GM23338 (cell line): ENCODE measurements around the gene FTL. TPM values are rescaled to one million over a fixed set of nuclear protein-coding genes. Genes with fewer than 3 reads are reported as not detected.

Experiments
- ATAC-seq: fragments of 200-7000 bp; cut with Tn5 transposase; 3 replicates; pipeline ENCODE4 v1.9.1; 2020
- DNase-seq: peaks from one replicate; pipeline ENCODE4 v3.0.0-alpha.2; 2015; ENCODE audit warnings: low spot score
- H2AFZ ChIP-seq: fragments of 200-600 bp; sonication (generic); 2 replicates; pipeline ENCODE4 v1.8.0; 2016; ENCODE audit warnings: antibody characterized with exemption, mild to moderate bottlenecking, moderate library complexity
- H3F3A ChIP-seq: fragments of 200-600 bp; sonication (generic); replicated peaks from 2 replicates; pipeline ENCODE4 v1.8.0; 2017; ENCODE audit warnings: antibody characterized with exemption, mixed run types, low read depth
- H3K27ac ChIP-seq: fragments of 200-600 bp; sonication (generic); 2 replicates; pipeline ENCODE4 v1.6.1; 2016; ENCODE audit warnings: low read depth
- H3K27me3 ChIP-seq: fragments of 200-600 bp; sonication (generic); 2 replicates; pipeline ENCODE4 v1.8.0; 2016; ENCODE audit warnings: mild to moderate bottlenecking, mixed run types, moderate library complexity; ENCODE audit not compliant: insufficient read depth
- H3K36me3 ChIP-seq: fragments of 200-600 bp; sonication (generic); 2 replicates; pipeline ENCODE4 v1.8.0; 2016; ENCODE audit warnings: mild to moderate bottlenecking; ENCODE audit not compliant: insufficient read depth
- H3K4me1 ChIP-seq: fragments of 200-600 bp; sonication (generic); 2 replicates; pipeline ENCODE4 v1.8.0; 2016; ENCODE audit warnings: mild to moderate bottlenecking, moderate library complexity; ENCODE audit not compliant: insufficient read depth
- H3K4me2 ChIP-seq: fragments of 200-600 bp; sonication (generic); 2 replicates; pipeline ENCODE4 v1.7.1; 2017; ENCODE audit warnings: mixed run types
- H3K4me3 ChIP-seq: fragments of 200-600 bp; sonication (generic); 2 replicates; pipeline ENCODE4 v1.6.1; 2016; ENCODE audit warnings: mixed run types
- H3K79me2 ChIP-seq: fragments of 200-600 bp; sonication (generic); replicated peaks from 2 replicates; pipeline ENCODE4 v1.8.0; 2017; ENCODE audit warnings: mild to moderate bottlenecking; ENCODE audit not compliant: insufficient read depth
- H3K9me2 ChIP-seq: fragments of 200-600 bp; sonication (generic); 2 replicates; pipeline ENCODE4 v1.8.0; 2017; ENCODE audit not compliant: insufficient read depth
- H4K20me1 ChIP-seq: fragments of 200-600 bp; sonication (generic); replicated peaks from 2 replicates; pipeline ENCODE4 v1.8.0; 2017; ENCODE audit warnings: mild to moderate bottlenecking; ENCODE audit not compliant: insufficient read depth
- H3K27ac Mint-ChIP-seq: 2 replicates; pipeline ENCODE4 v1.8.0; 2020; ENCODE audit warnings: inconsistent platforms, mild to moderate bottlenecking, moderate library complexity, mixed read lengths
- H3K27me3 Mint-ChIP-seq: 3 replicates; pipeline ENCODE4 v1.8.0; 2022; ENCODE audit warnings: low read depth, mild to moderate bottlenecking, moderate library complexity, mixed read lengths, inconsistent platforms; ENCODE audit not compliant: insufficient read depth, poor library complexity
- H3K36me3 Mint-ChIP-seq: 3 replicates; pipeline ENCODE4 v1.8.0; 2021; ENCODE audit warnings: low read depth, mild to moderate bottlenecking, inconsistent platforms, moderate library complexity, mixed read lengths
- H3K4me1 Mint-ChIP-seq: 3 replicates; pipeline ENCODE4 v1.8.0; 2020; ENCODE audit warnings: mild to moderate bottlenecking, inconsistent platforms, mixed read lengths
- H3K4me3 Mint-ChIP-seq: 3 replicates; pipeline ENCODE4 v1.8.0; 2021; ENCODE audit warnings: moderate library complexity, mild to moderate bottlenecking, inconsistent platforms, mixed read lengths
- H3K9me3 Mint-ChIP-seq: 3 replicates; pipeline ENCODE4 v1.8.0; 2020; ENCODE audit warnings: moderate library complexity, mild to moderate bottlenecking, inconsistent platforms, mixed read lengths
- CREB1 ChIP-seq: fragments of 250-450 bp; sonication (Bioruptor Pico); IDR thresholded peaks from 2 replicates; pipeline ENCODE4 v1.5.0; 2020; ENCODE audit warnings: low read depth, mild to moderate bottlenecking, moderate library complexity
- ETS1 ChIP-seq: IDR thresholded peaks from 2 replicates; pipeline ENCODE4 v1.6.1; 2016; ENCODE audit warnings: antibody characterized with exemption
- EZH2 ChIP-seq: fragments of 200-600 bp; sonication (generic); IDR thresholded peaks from one replicate; pipeline ENCODE4 v1.8.0; 2017; ENCODE audit warnings: antibody characterized with exemption, mild to moderate bottlenecking, low read depth; ENCODE audit not compliant: unreplicated experiment
- EZH2phosphoT487 ChIP-seq: fragments of 200-600 bp; sonication (generic); IDR thresholded peaks from one replicate; pipeline ENCODE4 v1.8.1; 2018; ENCODE audit warnings: antibody characterized with exemption; ENCODE audit not compliant: unreplicated experiment
- JUNB ChIP-seq: IDR thresholded peaks from one replicate; pipeline ENCODE4 v1.6.1; 2016; ENCODE audit warnings: antibody characterized with exemption; ENCODE audit not compliant: unreplicated experiment
- NANOG ChIP-seq: IDR thresholded peaks from 2 replicates; pipeline ENCODE4 v1.6.1; 2016; ENCODE audit warnings: antibody characterized with exemption, borderline replicate concordance
- POLR2AphosphoS5 ChIP-seq: IDR thresholded peaks from 2 replicates; pipeline ENCODE4 v1.6.1; 2016; ENCODE audit warnings: antibody characterized with exemption, low read depth
- REST ChIP-seq: IDR thresholded peaks from one replicate; pipeline ENCODE4 v1.6.1; 2018; ENCODE audit warnings: antibody characterized with exemption; ENCODE audit not compliant: unreplicated experiment
- STAT1 ChIP-seq: IDR thresholded peaks from one replicate; pipeline ENCODE4 v1.6.1; 2016; ENCODE audit warnings: antibody characterized with exemption; ENCODE audit not compliant: unreplicated experiment
- ZNF114 ChIP-seq: fragments of 250-450 bp; sonication (Bioruptor Pico); IDR thresholded peaks from 2 replicates; pipeline ENCODE4 v1.5.0; 2020; ENCODE audit warnings: mild to moderate bottlenecking, moderate library complexity
- ZNF331 ChIP-seq: fragments of 250-450 bp; sonication (Bioruptor Pico); IDR thresholded peaks from 2 replicates; pipeline ENCODE4 v1.5.0; 2020; ENCODE audit warnings: low read depth, mild to moderate bottlenecking, moderate library complexity
- polyA plus RNA-seq: library from polyadenylated mRNA; unstranded; fragments of >200 nt; fragmentation: Nextera tagmentation; extraction: Ambion mirVana; gene quantifications from 2 replicates; pipeline ENCODE4 v1.2.1, GENCODE V29; 2016
- total RNA-seq: library from RNA; depleted of rRNA; stranded (reverse); fragments of >200 nt; shearing (Covaris generic); gene quantifications from 2 replicates; pipeline ENCODE4 v1.2.3, GENCODE V29; 2014
- TF ChIP-seq, protein P1 (sequence below), 2 experiments: fragments of 200-600 bp in 1 of 2; sonication (generic) in 1 of 2; conservative IDR thresholded peaks; 2 replicates each; pipeline versions ENCODE4 v1.5.1 to v1.6.1; 2016 to 2017; ENCODE audit warnings: antibody characterized with exemption in 2 of 2, low read depth in 2 of 2, mild to moderate bottlenecking in 2 of 2, moderate library complexity in 1 of 2
- TF ChIP-seq, protein P2 (sequence below): fragments of 250-450 bp; sonication (Bioruptor Pico); IDR thresholded peaks from 2 replicates; pipeline ENCODE4 v1.5.0; 2020; ENCODE audit warnings: mild to moderate bottlenecking, moderate library complexity

FTL gene
- total and polyA plus RNA-seq, 2 experiments from 2014 or later, result 2,064 to 5,436 TPM

DNA sequence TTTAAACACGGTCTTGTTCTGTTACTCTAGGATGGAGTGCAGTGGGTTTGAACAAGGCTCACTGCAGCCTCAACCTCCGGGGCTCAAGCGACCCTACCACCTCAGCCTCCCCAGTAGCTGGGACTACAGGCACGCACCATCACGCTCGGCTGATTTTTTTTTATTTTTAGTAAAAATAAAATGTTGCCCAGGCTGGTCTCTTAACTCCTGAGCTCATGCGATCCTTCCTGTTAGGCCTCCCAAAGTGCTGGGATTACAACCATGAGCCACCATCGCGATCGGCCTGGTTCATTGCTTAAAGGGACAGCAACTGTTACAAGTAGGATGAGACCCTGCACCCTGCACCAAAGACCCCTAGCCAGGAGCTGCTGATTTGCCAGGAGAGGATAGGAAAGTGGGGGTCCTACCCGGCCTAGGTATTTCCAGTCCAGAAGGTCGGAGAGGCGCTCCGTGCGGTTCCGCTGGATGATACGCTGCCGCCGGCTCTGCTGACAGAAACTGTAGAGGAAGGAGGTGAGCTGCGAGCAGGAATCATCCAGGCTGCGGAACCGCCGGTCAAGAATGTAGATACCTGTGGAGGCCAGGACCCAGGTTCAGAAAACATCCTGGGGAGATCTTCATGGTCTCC is 5.1 kb downstream of the FTL start:
- Histone ChIP-seq H3K4me1 (peaks cover 4% of the 10 kb centered on the region; the same call in 1 of the 2 replicates), H3K27ac (peak overlapping the region; percentile 66; the same call in 1 of the 2 replicates), H3K4me3 (no peak overlapping the region), H3F3A (peaks cover 37% of the 10 kb centered on the region), H2AFZ (no peak overlapping the region), H3K27me3 (no peaks in the 10 kb centered on the region), H4K20me1 (peaks cover 11% of the 10 kb centered on the region), H3K36me3 (peaks cover 13% of the 10 kb centered on the region), H3K4me2 (peak overlapping the region; percentile 48; the same call in 1 of the 2 replicates), H3K9me2 (no peaks in the 10 kb centered on the region), H3K79me2 (peaks cover 15% of the 10 kb centered on the region)
- peaks cover 34% of the 10 kb centered on the region for H3K27me3 Mint-ChIP-seq
- DNase-seq, result no peak
- TF ChIP-seq CREB1 (CRISPR knock-in tag), result no peak
- TF ChIP-seq ZNF331, result no peak
- TF ChIP-seq STAT1, result no peak
- TF ChIP-seq JUNB, result no peak
- no peak for TF ChIP-seq ZNF114 (CRISPR knock-in tag)
- no peak for TF ChIP-seq POLR2AphosphoS5
- no peak for TF ChIP-seq NANOG
- no peak for TF ChIP-seq EZH2
- TF ChIP-seq REST, result no peak
- TF ChIP-seq, protein P1, sequence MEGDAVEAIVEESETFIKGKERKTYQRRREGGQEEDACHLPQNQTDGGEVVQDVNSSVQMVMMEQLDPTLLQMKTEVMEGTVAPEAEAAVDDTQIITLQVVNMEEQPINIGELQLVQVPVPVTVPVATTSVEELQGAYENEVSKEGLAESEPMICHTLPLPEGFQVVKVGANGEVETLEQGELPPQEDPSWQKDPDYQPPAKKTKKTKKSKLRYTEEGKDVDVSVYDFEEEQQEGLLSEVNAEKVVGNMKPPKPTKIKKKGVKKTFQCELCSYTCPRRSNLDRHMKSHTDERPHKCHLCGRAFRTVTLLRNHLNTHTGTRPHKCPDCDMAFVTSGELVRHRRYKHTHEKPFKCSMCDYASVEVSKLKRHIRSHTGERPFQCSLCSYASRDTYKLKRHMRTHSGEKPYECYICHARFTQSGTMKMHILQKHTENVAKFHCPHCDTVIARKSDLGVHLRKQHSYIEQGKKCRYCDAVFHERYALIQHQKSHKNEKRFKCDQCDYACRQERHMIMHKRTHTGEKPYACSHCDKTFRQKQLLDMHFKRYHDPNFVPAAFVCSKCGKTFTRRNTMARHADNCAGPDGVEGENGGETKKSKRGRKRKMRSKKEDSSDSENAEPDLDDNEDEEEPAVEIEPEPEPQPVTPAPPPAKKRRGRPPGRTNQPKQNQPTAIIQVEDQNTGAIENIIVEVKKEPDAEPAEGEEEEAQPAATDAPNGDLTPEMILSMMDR (conservative IDR thresholded peaks at IDR 0.05; ENCODE audit: low read depth in 2 of 2), result no peak
- TF ChIP-seq, protein P2, sequence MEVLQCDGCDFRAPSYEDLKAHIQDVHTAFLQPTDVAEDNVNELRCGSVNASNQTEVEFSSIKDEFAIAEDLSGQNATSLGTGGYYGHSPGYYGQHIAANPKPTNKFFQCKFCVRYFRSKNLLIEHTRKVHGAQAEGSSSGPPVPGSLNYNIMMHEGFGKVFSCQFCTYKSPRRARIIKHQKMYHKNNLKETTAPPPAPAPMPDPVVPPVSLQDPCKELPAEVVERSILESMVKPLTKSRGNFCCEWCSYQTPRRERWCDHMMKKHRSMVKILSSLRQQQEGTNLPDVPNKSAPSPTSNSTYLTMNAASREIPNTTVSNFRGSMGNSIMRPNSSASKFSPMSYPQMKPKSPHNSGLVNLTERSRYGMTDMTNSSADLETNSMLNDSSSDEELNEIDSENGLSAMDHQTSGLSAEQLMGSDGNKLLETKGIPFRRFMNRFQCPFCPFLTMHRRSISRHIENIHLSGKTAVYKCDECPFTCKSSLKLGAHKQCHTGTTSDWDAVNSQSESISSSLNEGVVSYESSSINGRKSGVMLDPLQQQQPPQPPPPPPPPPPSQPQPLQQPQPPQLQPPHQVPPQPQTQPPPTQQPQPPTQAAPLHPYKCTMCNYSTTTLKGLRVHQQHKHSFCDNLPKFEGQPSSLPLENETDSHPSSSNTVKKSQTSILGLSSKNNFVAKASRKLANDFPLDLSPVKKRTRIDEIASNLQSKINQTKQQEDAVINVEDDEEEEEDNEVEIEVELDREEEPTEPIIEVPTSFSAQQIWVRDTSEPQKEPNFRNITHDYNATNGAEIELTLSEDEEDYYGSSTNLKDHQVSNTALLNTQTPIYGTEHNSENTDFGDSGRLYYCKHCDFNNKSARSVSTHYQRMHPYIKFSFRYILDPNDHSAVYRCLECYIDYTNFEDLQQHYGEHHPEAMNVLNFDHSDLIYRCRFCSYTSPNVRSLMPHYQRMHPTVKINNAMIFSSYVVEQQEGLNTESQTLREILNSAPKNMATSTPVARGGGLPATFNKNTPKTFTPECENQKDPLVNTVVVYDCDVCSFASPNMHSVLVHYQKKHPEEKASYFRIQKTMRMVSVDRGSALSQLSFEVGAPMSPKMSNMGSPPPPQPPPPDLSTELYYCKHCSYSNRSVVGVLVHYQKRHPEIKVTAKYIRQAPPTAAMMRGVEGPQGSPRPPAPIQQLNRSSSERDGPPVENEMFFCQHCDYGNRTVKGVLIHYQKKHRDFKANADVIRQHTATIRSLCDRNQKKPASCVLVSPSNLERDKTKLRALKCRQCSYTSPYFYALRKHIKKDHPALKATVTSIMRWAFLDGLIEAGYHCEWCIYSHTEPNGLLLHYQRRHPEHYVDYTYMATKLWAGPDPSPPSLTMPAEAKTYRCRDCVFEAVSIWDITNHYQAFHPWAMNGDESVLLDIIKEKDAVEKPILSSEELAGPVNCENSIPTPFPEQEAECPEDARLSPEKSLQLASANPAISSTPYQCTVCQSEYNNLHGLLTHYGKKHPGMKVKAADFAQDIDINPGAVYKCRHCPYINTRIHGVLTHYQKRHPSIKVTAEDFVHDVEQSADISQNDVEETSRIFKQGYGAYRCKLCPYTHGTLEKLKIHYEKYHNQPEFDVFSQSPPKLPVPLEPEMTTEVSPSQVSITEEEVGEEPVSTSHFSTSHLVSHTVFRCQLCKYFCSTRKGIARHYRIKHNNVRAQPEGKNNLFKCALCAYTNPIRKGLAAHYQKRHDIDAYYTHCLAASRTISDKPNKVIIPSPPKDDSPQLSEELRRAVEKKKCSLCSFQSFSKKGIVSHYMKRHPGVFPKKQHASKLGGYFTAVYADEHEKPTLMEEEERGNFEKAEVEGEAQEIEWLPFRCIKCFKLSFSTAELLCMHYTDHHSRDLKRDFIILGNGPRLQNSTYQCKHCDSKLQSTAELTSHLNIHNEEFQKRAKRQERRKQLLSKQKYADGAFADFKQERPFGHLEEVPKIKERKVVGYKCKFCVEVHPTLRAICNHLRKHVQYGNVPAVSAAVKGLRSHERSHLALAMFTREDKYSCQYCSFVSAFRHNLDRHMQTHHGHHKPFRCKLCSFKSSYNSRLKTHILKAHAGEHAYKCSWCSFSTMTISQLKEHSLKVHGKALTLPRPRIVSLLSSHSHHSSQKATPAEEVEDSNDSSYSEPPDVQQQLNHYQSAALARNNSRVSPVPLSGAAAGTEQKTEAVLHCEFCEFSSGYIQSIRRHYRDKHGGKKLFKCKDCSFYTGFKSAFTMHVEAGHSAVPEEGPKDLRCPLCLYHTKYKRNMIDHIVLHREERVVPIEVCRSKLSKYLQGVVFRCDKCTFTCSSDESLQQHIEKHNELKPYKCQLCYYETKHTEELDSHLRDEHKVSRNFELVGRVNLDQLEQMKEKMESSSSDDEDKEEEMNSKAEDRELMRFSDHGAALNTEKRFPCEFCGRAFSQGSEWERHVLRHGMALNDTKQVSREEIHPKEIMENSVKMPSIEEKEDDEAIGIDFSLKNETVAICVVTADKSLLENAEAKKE, result no peak
- TF ChIP-seq ETS1, result no peak
- no peak for TF ChIP-seq EZH2phosphoT487
- H3K9me3 Mint-ChIP-seq, result peaks cover 13% of the 10 kb centered on the region
- peaks cover 17% of the 10 kb centered on the region for H3K4me1 Mint-ChIP-seq
- peaks cover 53% of the 10 kb centered on the region for H3K36me3 Mint-ChIP-seq
- no peak overlapping the region for H3K27ac Mint-ChIP-seq
- H3K4me3 Mint-ChIP-seq, result no peak overlapping the region; the same call in 2 of the 3 replicates
- ATAC-seq, result no peak
